GM12891 (cell line): ENCODE data around the gene CFAP77.

ENCODE experiments used
- POLR2A ChIP-seq: IDR thresholded peaks from 2 replicates; pipeline ENCODE4 v1.6.1; 2011; ENCODE audit warnings: low read depth, low read length, control low read depth
- POLR2AphosphoS5 ChIP-seq: IDR thresholded peaks from 2 replicates; pipeline ENCODE4 v1.6.1; 2011; ENCODE audit warnings: low read depth, low read length, control low read depth
- TAF1 ChIP-seq: IDR thresholded peaks from 2 replicates; pipeline ENCODE4 v1.6.1; 2011; ENCODE audit warnings: low read depth, low read length, control low read depth

GRCh38 chr9:132518626-132519025, 108.6 kb downstream of the CFAP77 start:
- no peak for TF ChIP-seq POLR2A
- TF ChIP-seq TAF1, result no peak
- no peak for TF ChIP-seq POLR2AphosphoS5
